GM12872 (cell line): ENCODE results near the gene GMPPB.

Experiments used
- CTCF ChIP-seq: IDR thresholded peaks from 3 replicates; pipeline ENCODE4 v1.5.1; 2011; ENCODE audit warnings: low read depth, mild to moderate bottlenecking, low read length, moderate library complexity; ENCODE audit not compliant: insufficient read depth

Gene GMPPB

GRCh38 chr3:49720855-49721595 is 2.7 kb downstream of the GMPPB start:
- no peak for TF ChIP-seq CTCF

GRCh38 chr3:49719214-49719884 is 4.4 kb downstream of the GMPPB start, which contains the start of gene AMIGO3:
Gene AMIGO3, minus strand, starts transcription at chr3:49719684. Its CDS starts 219 bp downstream, at chr3:49719465.
- TF ChIP-seq CTCF, result peak; percentile 86

- no peak for TF ChIP-seq CTCF
Measured at GRCh38 chr3:49718858-49719213, 4.9 kb downstream of the GMPPB start.

- no peak for TF ChIP-seq CTCF
Measured at GRCh38 chr3:49717959-49718857, 5.5 kb downstream of the GMPPB start.

- no peak for TF ChIP-seq CTCF
Measured at GRCh38 chr3:49717211-49717958, 6.4 kb downstream of the GMPPB start.

- no peak for TF ChIP-seq CTCF
Measured at GRCh38 chr3:49716691-49717210, 7.0 kb downstream of the GMPPB start.
